ENCODE data around the gene ADGRL1.

DNA sequence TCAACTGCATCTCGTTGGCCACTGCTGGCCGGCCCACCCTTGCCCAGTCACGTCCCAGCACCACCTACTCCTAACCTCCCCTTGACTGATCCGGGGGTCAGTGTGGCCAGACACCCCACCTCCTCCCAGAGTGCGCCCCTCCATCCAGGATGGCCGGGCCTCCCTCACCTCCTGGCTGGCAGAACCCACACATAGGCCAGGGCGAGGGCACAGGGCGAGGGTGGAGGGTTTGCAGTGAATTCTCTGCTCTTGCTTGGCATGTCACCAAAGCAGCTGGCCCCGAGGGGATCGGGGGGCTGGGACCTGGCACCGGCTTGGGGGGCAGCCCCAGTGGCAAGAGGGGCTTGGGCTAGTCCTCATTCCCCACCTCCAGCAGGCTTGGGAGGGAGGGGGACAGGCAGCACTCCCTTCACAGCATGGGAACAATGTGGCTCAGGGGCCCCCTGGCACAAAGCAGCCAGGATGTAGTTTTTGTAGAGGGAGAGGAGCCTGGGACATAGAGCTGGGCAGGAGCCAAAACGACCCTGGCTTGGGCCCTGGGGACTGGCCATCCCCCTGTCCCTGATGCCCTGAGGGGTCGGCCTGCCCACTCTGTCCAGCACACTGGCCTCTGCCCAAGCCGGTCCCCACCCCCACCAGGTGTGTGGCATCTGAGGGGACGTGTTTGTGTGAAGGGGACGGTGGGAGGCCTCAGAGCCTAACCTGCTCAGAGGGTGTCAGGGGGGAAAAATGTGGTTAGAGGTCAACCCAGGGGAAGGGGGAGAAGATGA is 41.1 kb downstream of the ADGRL1 start:
- TF ChIP-seq, protein P1, sequence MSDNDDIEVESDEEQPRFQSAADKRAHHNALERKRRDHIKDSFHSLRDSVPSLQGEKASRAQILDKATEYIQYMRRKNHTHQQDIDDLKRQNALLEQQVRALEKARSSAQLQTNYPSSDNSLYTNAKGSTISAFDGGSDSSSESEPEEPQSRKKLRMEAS (IDR thresholded peaks at IDR 0.05; ENCODE audit: insufficient read depth, insufficient read length): no peak
- TF ChIP-seq, protein P2, sequence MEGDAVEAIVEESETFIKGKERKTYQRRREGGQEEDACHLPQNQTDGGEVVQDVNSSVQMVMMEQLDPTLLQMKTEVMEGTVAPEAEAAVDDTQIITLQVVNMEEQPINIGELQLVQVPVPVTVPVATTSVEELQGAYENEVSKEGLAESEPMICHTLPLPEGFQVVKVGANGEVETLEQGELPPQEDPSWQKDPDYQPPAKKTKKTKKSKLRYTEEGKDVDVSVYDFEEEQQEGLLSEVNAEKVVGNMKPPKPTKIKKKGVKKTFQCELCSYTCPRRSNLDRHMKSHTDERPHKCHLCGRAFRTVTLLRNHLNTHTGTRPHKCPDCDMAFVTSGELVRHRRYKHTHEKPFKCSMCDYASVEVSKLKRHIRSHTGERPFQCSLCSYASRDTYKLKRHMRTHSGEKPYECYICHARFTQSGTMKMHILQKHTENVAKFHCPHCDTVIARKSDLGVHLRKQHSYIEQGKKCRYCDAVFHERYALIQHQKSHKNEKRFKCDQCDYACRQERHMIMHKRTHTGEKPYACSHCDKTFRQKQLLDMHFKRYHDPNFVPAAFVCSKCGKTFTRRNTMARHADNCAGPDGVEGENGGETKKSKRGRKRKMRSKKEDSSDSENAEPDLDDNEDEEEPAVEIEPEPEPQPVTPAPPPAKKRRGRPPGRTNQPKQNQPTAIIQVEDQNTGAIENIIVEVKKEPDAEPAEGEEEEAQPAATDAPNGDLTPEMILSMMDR (IDR thresholded peaks at IDR 0.05; ENCODE audit: extremely low read depth in 1 of 2, insufficient read depth in 1 of 2, low read depth in 1 of 2, low read length in 2 of 2): no peak
- TF ChIP-seq POLR2AphosphoS5 (IDR thresholded peaks at IDR 0.05; ENCODE audit: insufficient read depth, low read depth, low read length): no peak
- no peak for TF ChIP-seq POLR2A (IDR thresholded peaks at IDR 0.05; ENCODE audit: low read depth, low read length)
- no peak for TF ChIP-seq EZH2 (IDR thresholded peaks at IDR 0.05; ENCODE audit: borderline replicate concordance, low read depth, low read length, severe bottlenecking)
- no peak for TF ChIP-seq JUN (IDR thresholded peaks at IDR 0.05; ENCODE audit: borderline replicate concordance, insufficient read depth, insufficient read length, low read depth)
